CD4-positive, CD25-positive, alpha-beta regulatory T cell (primary cell): Measurements from ENCODE around the gene SSTR3. TPM values are rescaled to one million over a fixed set of nuclear protein-coding genes. Genes with fewer than 3 reads are reported as not detected.

Source experiments
- ATAC-seq, 2 donors: fragments of 150-1000 bp; cut with Tn5 transposase; one replicate each; pipeline ENCODE4 v1.10.0; 2021; ENCODE audit warnings: low read depth in 2 of 2, moderate number of reproducible peaks in 2 of 2, moderate library complexity in 1 of 2
- DNase-seq, 3 donors: peaks; one replicate each; pipeline versions ENCODE4 v3.0.0 to v3.0.0-alpha.2; 2012 to 2022; ENCODE audit warnings: mixed read lengths in 1 of 3
- H3K27ac ChIP-seq: one replicate; pipeline ENCODE4 v1.7.0; 2013; ENCODE audit warnings: mild to moderate bottlenecking, low read length; ENCODE audit not compliant: insufficient read depth, poor library complexity, severe bottlenecking
- H3K27me3 ChIP-seq: one replicate; pipeline ENCODE4 v1.7.0; 2013; ENCODE audit warnings: low read length; ENCODE audit not compliant: control insufficient read depth, insufficient read depth
- H3K36me3 ChIP-seq: one replicate; pipeline ENCODE4 v1.7.0; 2013; ENCODE audit warnings: mild to moderate bottlenecking, low read length, moderate library complexity; ENCODE audit not compliant: control insufficient read depth, insufficient read depth
- H3K4me1 ChIP-seq: 2 replicates; pipeline ENCODE4 v1.7.0; 2013; ENCODE audit warnings: mild to moderate bottlenecking, low read length; ENCODE audit not compliant: insufficient read depth, control insufficient read depth, poor library complexity, severe bottlenecking
- H3K4me3 ChIP-seq: one replicate; pipeline ENCODE4 v1.7.0; 2013; ENCODE audit warnings: low read depth, mild to moderate bottlenecking, low read length, moderate library complexity
- H3K9me3 ChIP-seq, 2 experiments: 1 replicate in 1 of 2; 2 replicates in 1 of 2; pipeline ENCODE4 v1.7.0; 2013; ENCODE audit warnings: low read length in 2 of 2, mild to moderate bottlenecking in 1 of 2, moderate library complexity in 1 of 2; ENCODE audit not compliant: control insufficient read depth in 2 of 2
- H3K27ac Mint-ChIP-seq, 3 donors: one replicate each; pipeline ENCODE4 v1.8.0; 2020 to 2022; ENCODE audit warnings: mild to moderate bottlenecking in 3 of 3, mixed read lengths in 3 of 3, moderate library complexity in 2 of 3
- H3K27me3 Mint-ChIP-seq: one replicate; pipeline ENCODE4 v1.8.0; 2022; ENCODE audit warnings: mild to moderate bottlenecking, mixed read lengths
- H3K36me3 Mint-ChIP-seq: one replicate; pipeline ENCODE4 v1.8.0; 2020; ENCODE audit warnings: mixed read lengths
- H3K4me1 Mint-ChIP-seq, 4 donors: one replicate each; pipeline ENCODE4 v1.8.0; 2020 to 2022; ENCODE audit warnings: mixed read lengths in 4 of 4, mild to moderate bottlenecking in 1 of 4
- H3K4me3 Mint-ChIP-seq, 4 donors: one replicate each; pipeline ENCODE4 v1.8.0; 2020 to 2022; ENCODE audit warnings: mild to moderate bottlenecking in 4 of 4, mixed read lengths in 4 of 4, moderate library complexity in 3 of 4
- H3K9me3 Mint-ChIP-seq, 7 donors: one replicate each; pipeline ENCODE4 v1.8.0; 2020 to 2022; ENCODE audit warnings: mixed read lengths in 7 of 7, mild to moderate bottlenecking in 3 of 7, moderate library complexity in 2 of 7
- polyA plus RNA-seq, 4 donors: library from polyadenylated mRNA; unstranded; fragments of 300-500 nt; fragmentation: Illumina TruSeq; gene quantifications; one replicate each; pipeline ENCODE4 v1.2.3, GENCODE V29; 2021
- total RNA-seq: library from RNA; stranded (reverse); gene quantifications from one replicate; pipeline ENCODE4 v1.2.3, GENCODE V29; 2022

The SSTR3 gene
- total and polyA plus RNA-seq, 5 donors from 2014 or later = 2.5 to 4.4 (median 4.3) TPM

GRCh38 chr22:37194750-37195149 is 17.5 kb downstream of the SSTR3 start:
- H3K4me3 ChIP-seq = no peak overlapping the region
- ATAC-seq (no peak), DNase-seq (no peak)
- H3K9me3 Mint-ChIP-seq = no peaks in the 10 kb centered on the region
- peak overlapping the region; percentile 72 to 95 (median 90) for H3K27ac Mint-ChIP-seq
- H3K4me1 Mint-ChIP-seq = peaks cover 15 to 72% (median 40%) of the 10 kb centered on the region in 4 donors
- H3K27me3 ChIP-seq = no peaks in the 10 kb centered on the region
- H3K27me3 Mint-ChIP-seq = peaks cover 4% of the 10 kb centered on the region
- H3K27ac ChIP-seq = peak overlapping the region; percentile 49
- no peaks in the 10 kb centered on the region for H3K36me3 ChIP-seq
- H3K4me3 Mint-ChIP-seq = peak overlapping the region in 1 of 4 donors; percentile 47
- no peaks in the 10 kb centered on the region for H3K9me3 ChIP-seq
- H3K36me3 Mint-ChIP-seq = no peaks in the 10 kb centered on the region
- peaks cover 54% of the 10 kb centered on the region for H3K4me1 ChIP-seq

GRCh38 chr22:37193629-37194191 is 18.6 kb downstream of the SSTR3 start:
- Histone ChIP-seq H3K9me3 (no peaks in the 10 kb centered on the region), H3K27me3 (no peaks in the 10 kb centered on the region), H3K4me1 (peaks cover 53% of the 10 kb centered on the region), H3K36me3 (no peaks in the 10 kb centered on the region), H3K27ac (peak overlapping the region; percentile 74), H3K4me3 (peak overlapping the region; percentile 52)
- Mint-ChIP-seq H3K36me3 (peaks cover 5% of the 10 kb centered on the region), H3K4me3 (peak overlapping the region; percentile 30 to 71 (median 64)), H3K27me3 (peaks cover 4% of the 10 kb centered on the region), H3K9me3 (no peaks in the 10 kb centered on the region), H3K27ac (peak overlapping the region; percentile 90 to 98 (median 95)), H3K4me1 (peaks cover 18 to 76% (median 46%) of the 10 kb centered on the region in 4 donors)
- DNase-seq = peak in 2 of 3 donors; percentile 52 to 81
- ATAC-seq = peak; percentile 23 to 24

GRCh38 chr22:37192741-37193140 is 19.5 kb downstream of the SSTR3 start:
- Histone ChIP-seq H3K9me3 (no peaks in the 10 kb centered on the region), H3K4me1 (peaks cover 53% of the 10 kb centered on the region), H3K4me3 (no peak overlapping the region), H3K27ac (peak overlapping the region; percentile 74), H3K27me3 (no peaks in the 10 kb centered on the region), H3K36me3 (no peaks in the 10 kb centered on the region)
- H3K27ac Mint-ChIP-seq = peak overlapping the region; percentile 52 to 98 (median 90)
- ATAC-seq = no peak
- no peak for DNase-seq
- H3K36me3 Mint-ChIP-seq = peaks cover 5% of the 10 kb centered on the region
- H3K9me3 Mint-ChIP-seq = no peaks in the 10 kb centered on the region
- peaks cover 21 to 78% (median 46%) of the 10 kb centered on the region in 4 donors for H3K4me1 Mint-ChIP-seq
- peak overlapping the region in 3 of 4 donors; percentile 16 to 38 (median 26) for H3K4me3 Mint-ChIP-seq
- no peaks in the 10 kb centered on the region for H3K27me3 Mint-ChIP-seq

- Histone ChIP-seq H3K4me1 (peaks cover 53% of the 10 kb centered on the region), H3K27ac (no peak overlapping the region), H3K36me3 (no peaks in the 10 kb centered on the region), H3K27me3 (no peaks in the 10 kb centered on the region), H3K9me3 (no peaks in the 10 kb centered on the region), H3K4me3 (no peak overlapping the region)
- H3K4me1 Mint-ChIP-seq = peaks cover 21 to 78% (median 45%) of the 10 kb centered on the region in 4 donors
- peak overlapping the region in 2 of 4 donors; percentile 9 to 16 for H3K4me3 Mint-ChIP-seq
- no peak for ATAC-seq
- H3K36me3 Mint-ChIP-seq = peaks cover 5% of the 10 kb centered on the region
- H3K9me3 Mint-ChIP-seq = no peaks in the 10 kb centered on the region
- no peaks in the 10 kb centered on the region for H3K27me3 Mint-ChIP-seq
- no peak for DNase-seq
- H3K27ac Mint-ChIP-seq = peak overlapping the region; percentile 52 to 98 (median 90)
Measured at GRCh38 chr22:37192204-37192603, 20.1 kb downstream of the SSTR3 start.

- H3K4me1 ChIP-seq = peaks cover 63% of the 10 kb centered on the region
- no peak overlapping the region for H3K27ac ChIP-seq
- no peaks in the 10 kb centered on the region for H3K27me3 ChIP-seq
- peak overlapping the region in 1 of 4 donors; percentile 53 for H3K4me3 Mint-ChIP-seq
- H3K4me3 ChIP-seq = no peak overlapping the region
- H3K36me3 Mint-ChIP-seq = peaks cover 5% of the 10 kb centered on the region
- DNase-seq (no peak), ATAC-seq (no peak)
- no peaks in the 10 kb centered on the region for H3K9me3 ChIP-seq
- no peaks in the 10 kb centered on the region for H3K27me3 Mint-ChIP-seq
- no peaks in the 10 kb centered on the region for H3K9me3 Mint-ChIP-seq
- H3K36me3 ChIP-seq = no peaks in the 10 kb centered on the region
- peaks cover 26 to 78% (median 55%) of the 10 kb centered on the region in 4 donors for H3K4me1 Mint-ChIP-seq
- H3K27ac Mint-ChIP-seq = peak overlapping the region in 2 of 3 donors; percentile 46 to 74
Measured at GRCh38 chr22:37190262-37190780, 22.0 kb downstream of the SSTR3 start.

- Histone ChIP-seq H3K4me3 (peak overlapping the region; percentile 49), H3K9me3 (no peaks in the 10 kb centered on the region), H3K27me3 (no peaks in the 10 kb centered on the region), H3K36me3 (no peaks in the 10 kb centered on the region), H3K4me1 (peaks cover 68% of the 10 kb centered on the region), H3K27ac (peak overlapping the region; percentile 62)
- ATAC-seq (no peak), DNase-seq (peak in 1 of 3 donors; percentile 84)
- H3K4me3 Mint-ChIP-seq = peak overlapping the region; percentile 62 to 79 (median 76)
- H3K9me3 Mint-ChIP-seq = no peaks in the 10 kb centered on the region
- no peaks in the 10 kb centered on the region for H3K27me3 Mint-ChIP-seq
- H3K4me1 Mint-ChIP-seq = peaks cover 22 to 77% (median 52%) of the 10 kb centered on the region in 4 donors
- peaks cover 5% of the 10 kb centered on the region for H3K36me3 Mint-ChIP-seq
- peak overlapping the region; percentile 86 to 90 (median 89) for H3K27ac Mint-ChIP-seq
Measured at GRCh38 chr22:37188901-37189466, 23.3 kb downstream of the SSTR3 start.

- peak within 1 kb of the TSS; percentile 76 for H3K27ac ChIP-seq
- peak within 1 kb of the TSS; percentile 68 for H3K4me3 ChIP-seq
- no peaks in the 10 kb centered on the region for H3K36me3 ChIP-seq
- Mint-ChIP-seq H3K27ac (peak within 1 kb of the TSS; percentile 86 to 93 (median 90)), H3K4me1 (peaks cover 15 to 77% (median 52%) of the 10 kb centered on the region in 4 donors), H3K4me3 (peak within 1 kb of the TSS; percentile 62 to 79 (median 76)), H3K9me3 (no peaks in the 10 kb centered on the region), H3K27me3 (no peaks in the 10 kb centered on the region), H3K36me3 (peaks cover 5% of the 10 kb centered on the region)
- peaks cover 68% of the 10 kb centered on the region for H3K4me1 ChIP-seq
- ATAC-seq (peak in 1 of 2 donors; percentile 18), DNase-seq (peak in 1 of 3 donors; percentile 37)
- H3K27me3 ChIP-seq = no peaks in the 10 kb centered on the region
- no peaks in the 10 kb centered on the region for H3K9me3 ChIP-seq
Measured at GRCh38 chr22:37187891-37188761, 24.2 kb downstream of the SSTR3 start, which contains the start of gene C1QTNF6. Gene C1QTNF6, minus strand, starts transcription at chr22:37188247. Its CDS starts 34 bp downstream, at chr22:37188213.
